ENCODE results near the gene MYLK.

The MYLK gene

DNA sequence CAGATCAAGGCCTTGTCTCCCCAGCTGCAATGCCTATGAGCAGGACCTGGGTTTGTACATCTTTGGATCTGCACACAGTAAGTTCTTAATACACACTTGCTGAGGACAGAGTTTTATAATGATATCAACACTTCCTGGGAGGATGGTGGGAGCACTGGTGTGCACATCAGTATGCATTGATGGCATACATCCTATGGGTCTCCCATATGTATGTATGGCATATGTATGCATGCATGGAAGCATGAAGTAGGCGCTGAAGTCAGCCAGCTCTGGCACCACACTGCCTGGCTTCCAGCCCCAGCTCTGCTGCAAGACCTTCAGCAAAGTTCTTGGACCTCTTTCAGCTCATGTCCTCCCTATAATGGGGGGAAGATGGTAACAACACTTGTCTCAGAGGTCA lies 68.2 kb downstream of the MYLK start:
- TF ChIP-seq, protein P1, sequence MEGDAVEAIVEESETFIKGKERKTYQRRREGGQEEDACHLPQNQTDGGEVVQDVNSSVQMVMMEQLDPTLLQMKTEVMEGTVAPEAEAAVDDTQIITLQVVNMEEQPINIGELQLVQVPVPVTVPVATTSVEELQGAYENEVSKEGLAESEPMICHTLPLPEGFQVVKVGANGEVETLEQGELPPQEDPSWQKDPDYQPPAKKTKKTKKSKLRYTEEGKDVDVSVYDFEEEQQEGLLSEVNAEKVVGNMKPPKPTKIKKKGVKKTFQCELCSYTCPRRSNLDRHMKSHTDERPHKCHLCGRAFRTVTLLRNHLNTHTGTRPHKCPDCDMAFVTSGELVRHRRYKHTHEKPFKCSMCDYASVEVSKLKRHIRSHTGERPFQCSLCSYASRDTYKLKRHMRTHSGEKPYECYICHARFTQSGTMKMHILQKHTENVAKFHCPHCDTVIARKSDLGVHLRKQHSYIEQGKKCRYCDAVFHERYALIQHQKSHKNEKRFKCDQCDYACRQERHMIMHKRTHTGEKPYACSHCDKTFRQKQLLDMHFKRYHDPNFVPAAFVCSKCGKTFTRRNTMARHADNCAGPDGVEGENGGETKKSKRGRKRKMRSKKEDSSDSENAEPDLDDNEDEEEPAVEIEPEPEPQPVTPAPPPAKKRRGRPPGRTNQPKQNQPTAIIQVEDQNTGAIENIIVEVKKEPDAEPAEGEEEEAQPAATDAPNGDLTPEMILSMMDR (conservative IDR thresholded peaks at IDR 0.05; ENCODE audit: low read length), result no peak
- H3K4me3 ChIP-seq (ENCODE audit: low read length), result no peak overlapping the region
- DNase-seq (ENCODE audit: low read depth), result peak; percentile 35

DNA sequence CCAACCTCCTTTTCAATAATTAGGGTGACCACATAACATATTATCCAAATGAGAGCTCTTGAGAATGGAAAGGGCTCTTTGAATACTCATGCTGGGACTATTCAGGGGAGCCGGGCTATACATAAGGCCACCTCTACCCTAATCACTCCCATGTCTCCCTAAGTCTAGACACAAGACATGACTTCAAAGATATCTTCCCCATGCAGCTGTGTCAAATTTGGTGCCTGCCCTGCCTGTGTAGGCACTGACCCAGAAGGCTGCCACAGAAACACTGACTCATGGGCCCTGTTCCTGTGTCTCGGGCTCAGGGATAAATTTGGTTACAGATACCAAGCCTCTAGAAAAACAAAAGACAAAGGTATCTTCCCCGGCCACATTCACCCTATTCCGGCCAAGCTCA lies 70.3 kb downstream of the MYLK start:
- TF ChIP-seq, protein P1 (conservative IDR thresholded peaks at IDR 0.05; ENCODE audit: low read length), result no peak
- H3K4me3 ChIP-seq (ENCODE audit: low read length), result no peak overlapping the region
- DNase-seq (ENCODE audit: low read depth), result peak; percentile 76

DNA sequence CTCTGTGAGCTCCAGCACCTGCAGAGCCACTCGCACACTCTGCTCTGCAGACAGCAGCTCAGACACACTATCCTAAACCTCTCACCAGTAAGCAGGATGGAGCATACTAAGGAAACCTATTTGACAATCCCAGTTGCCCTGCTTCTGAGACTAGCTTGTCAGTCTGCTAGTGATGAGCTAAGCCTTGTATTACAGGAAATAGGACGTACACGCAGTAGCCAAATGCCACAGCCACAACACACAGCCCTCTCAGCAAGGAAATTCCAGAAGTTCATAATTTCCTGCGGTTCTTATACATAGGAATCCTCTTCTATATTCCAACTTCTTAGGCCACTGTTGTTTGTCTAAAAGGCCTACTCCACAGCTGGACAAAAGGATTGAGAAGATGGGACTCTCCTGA lies 74.5 kb downstream of the MYLK start:
- no peak overlapping the region for H3K4me3 ChIP-seq (ENCODE audit: low read length)
- DNase-seq (ENCODE audit: low read depth), result peak; percentile 89
- TF ChIP-seq, protein P1 (conservative IDR thresholded peaks at IDR 0.05; ENCODE audit: low read length), result no peak

DNA sequence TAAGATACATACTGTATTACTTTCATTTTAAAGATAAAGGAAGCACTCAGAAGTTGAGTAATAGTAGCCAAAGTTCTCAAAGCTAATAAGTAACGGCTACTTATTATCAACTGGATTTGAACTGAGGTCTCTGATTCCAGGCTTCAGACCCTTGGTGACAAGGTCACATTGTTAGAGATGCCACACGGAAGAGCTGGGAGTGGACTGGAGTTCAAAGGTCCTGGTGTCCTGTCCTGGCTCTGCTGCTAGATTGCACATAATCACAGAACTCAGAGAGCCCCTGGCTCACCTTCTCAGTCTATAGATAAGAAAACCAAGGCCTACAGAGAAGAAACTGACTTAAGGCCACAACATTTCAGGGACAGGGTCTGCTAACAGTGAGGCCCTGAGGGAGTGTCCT lies 75.3 kb downstream of the MYLK start:
- H3K4me3 ChIP-seq (ENCODE audit: low read length), result no peak overlapping the region
- TF ChIP-seq, protein P1 (conservative IDR thresholded peaks at IDR 0.05; ENCODE audit: low read length), result no peak
- no peak for DNase-seq (ENCODE audit: low read depth)

DNA sequence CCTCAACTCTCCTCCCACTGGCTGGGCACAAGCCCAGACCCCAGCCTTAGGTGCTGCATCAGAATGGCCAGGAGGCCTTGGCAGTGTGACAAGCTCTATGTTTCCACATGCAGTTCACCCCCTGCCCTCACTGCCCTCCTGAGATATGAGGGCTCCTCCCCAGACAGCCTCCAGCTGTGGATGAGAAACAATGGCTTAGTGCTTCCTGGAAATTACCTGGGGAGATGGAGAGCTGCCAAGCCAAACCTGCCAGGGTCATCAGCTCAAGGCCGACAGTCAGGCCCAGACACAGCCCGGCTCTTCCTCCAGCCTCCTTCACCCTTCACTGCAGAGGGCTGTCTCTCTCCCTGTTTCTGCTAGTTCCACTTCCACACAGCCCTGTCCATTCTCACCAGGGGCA lies 76.3 kb downstream of the MYLK start:
- DNase-seq (ENCODE audit: low read depth), result no peak
- TF ChIP-seq, protein P1 (conservative IDR thresholded peaks at IDR 0.05; ENCODE audit: low read length), result no peak

DNA sequence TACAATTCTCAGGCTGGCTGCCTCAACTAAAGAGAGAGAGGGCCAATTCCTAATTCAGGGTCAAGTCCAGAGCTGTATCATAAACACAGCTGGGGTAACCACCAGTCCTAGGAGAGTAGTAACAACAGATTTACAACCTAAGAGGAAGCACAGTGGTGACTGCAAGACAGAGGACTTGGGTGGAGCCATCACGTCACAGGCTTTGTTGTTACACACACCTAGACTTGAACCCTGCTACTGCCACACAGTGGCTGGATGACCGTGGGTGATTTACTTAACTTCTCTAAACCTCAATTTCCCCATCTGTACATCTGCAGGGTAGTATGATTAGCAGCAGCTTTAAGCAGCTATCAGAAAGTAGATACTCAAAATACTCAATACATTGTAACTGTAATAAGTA lies 78.6 kb downstream of the MYLK start:
- TF ChIP-seq, protein P1 (conservative IDR thresholded peaks at IDR 0.05; ENCODE audit: low read length), result no peak
- H3K4me3 ChIP-seq (ENCODE audit: low read length), result no peak overlapping the region
- DNase-seq (ENCODE audit: low read depth), result no peak

More for the DNA sequence above, 76.3 kb downstream of the MYLK start:
- H3K4me3 ChIP-seq (ENCODE audit: low read length), result no peak overlapping the region

DNA sequence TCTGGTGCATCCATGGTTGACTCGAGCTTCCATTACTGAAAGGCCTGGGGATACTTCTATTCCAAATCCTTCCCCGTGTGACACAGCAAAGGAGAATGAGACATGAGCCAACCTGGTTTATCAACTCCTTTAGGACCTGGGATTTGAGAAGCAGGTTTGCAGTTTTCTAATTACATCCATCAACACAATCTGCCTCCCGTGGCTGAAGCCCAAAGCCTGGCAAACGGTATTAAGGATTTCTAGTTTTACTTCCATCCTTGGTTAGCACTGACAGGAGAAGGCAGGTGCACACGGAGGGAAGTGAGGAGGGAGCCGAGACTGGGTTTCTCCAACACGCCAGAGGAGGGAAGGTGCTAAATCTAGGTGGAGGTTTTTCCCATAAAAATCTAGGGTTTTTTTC lies 79.0 kb downstream of the MYLK start:
- TF ChIP-seq, protein P1 (conservative IDR thresholded peaks at IDR 0.05; ENCODE audit: low read length), result no peak
- no peak overlapping the region for H3K4me3 ChIP-seq (ENCODE audit: low read length)
- DNase-seq (ENCODE audit: low read depth), result no peak

Data from AG10803 (cell line).